ENCODE results near the gene GJD3. TPM values are rescaled to one million over a fixed set of nuclear protein-coding genes. Genes with fewer than 3 reads are reported as not detected.

Gene GJD3
- total and polyA plus RNA-seq, 9 of the 15 experiments (the other 6 are each of a cell fraction or from before 2014, with no cell fraction given): 0.17 to 0.38 TPM; not detected in 7

- TF ChIP-seq ARID3B (CRISPR knock-in tag; IDR thresholded peaks at IDR 0.05; ENCODE audit: borderline replicate concordance): no peak
- TF ChIP-seq ZFX (CRISPR knock-in tag; IDR thresholded peaks at IDR 0.05): no peak
Observed at GRCh38 chr17:40343219-40344119, 21.1 kb downstream of the GJD3 start (continued).

GRCh38 chr17:40342504-40343218 lies 21.9 kb downstream of the GJD3 start:
- no TSS peak for BruUV-seq (replicated peaks)
- in situ Hi-C loops (cut with MboI): no loop called here
- peak overlapping the region; percentile 83 for H3K4me2 ChIP-seq (ENCODE audit: insufficient read depth, low read length)
- TF ChIP-seq MCM3 (IDR thresholded peaks at IDR 0.05) (no peak), ETV6 (IDR thresholded peaks at IDR 0.05; ENCODE audit: borderline replicate concordance in 1 of 2, low read depth in 2 of 2, low read length in 1 of 2) (no peak), ETV6 (CRISPR knock-in tag; IDR thresholded peaks at IDR 0.05; ENCODE audit: borderline replicate concordance) (no peak), E2F1 (CRISPR knock-in tag; IDR thresholded peaks at IDR 0.05) (no peak), HMGXB4 (CRISPR knock-in tag; IDR thresholded peaks at IDR 0.05) (no peak), SIN3A (IDR thresholded peaks at IDR 0.05; ENCODE audit: borderline replicate concordance in 2 of 2, control insufficient read depth in 1 of 2, low read depth in 2 of 2, low read length in 2 of 2) (0 out of 4 replicates have a peak, but pooled peaks of 1 of the 2 experiments have one; percentile 38), BCL6 (CRISPR knock-in tag; IDR thresholded peaks at IDR 0.05) (no peak), FOXP1 (CRISPR knock-in tag; IDR thresholded peaks at IDR 0.05) (no peak), DMBX1 (CRISPR knock-in tag; IDR thresholded peaks at IDR 0.05; ENCODE audit: borderline replicate concordance) (no peak)

More at GRCh38 chr17:40342504-40343218, 21.9 kb downstream of the GJD3 start:
- ChIA-PET POLR2A (interaction anchor here (0.5 to 1.1 kb wide), 3 partner anchors 14 to 36 kb away, joined by 3 to 5 read pairs (median 4); no protein-coding TSS in a partner anchor), CTCF (ENCODE audit: low intra/inter-chr PET ratio) (no interaction called here)
- peak overlapping the region; percentile 91; the same call in 2 of the 3 replicates for H3K27ac ChIP-seq (ENCODE audit: extremely low read depth, low read depth, low read length)
- FAIRE-seq (no peak), DNase-seq (ENCODE audit: extremely low read depth in 1 of 4, low spot score in 3 of 4) (no peak), ATAC-seq (no peak)
- 27% methylated on average over 20 of the region's 38 CpGs for WGBS (ENCODE audit: insufficient coverage, low coverage, missing lambda C conversion rate)
- peaks cover 26% of the 10 kb centered on the region; the same call in 2 of the 3 replicates for H3K36me3 ChIP-seq (ENCODE audit: control insufficient read depth, insufficient read depth, low read length)
- peak overlapping the region; percentile 25; the same call in 1 of the 2 replicates for H2AFZ ChIP-seq (ENCODE audit: low read depth, low read length)
- peaks cover 55% of the 10 kb centered on the region for H3K79me2 ChIP-seq (ENCODE audit: control insufficient read depth, insufficient read depth, low read length)
- no peaks in the 10 kb centered on the region for H3K9me3 ChIP-seq (replicated peaks; ENCODE audit: control insufficient read depth, insufficient read depth, low read depth, low read length)
- H4K20me1 ChIP-seq (replicated peaks; ENCODE audit: control insufficient read depth, insufficient read depth, low read length): no peaks in the 10 kb centered on the region; the same call in 1 of the 2 replicates
- H3K9me1 ChIP-seq (ENCODE audit: control insufficient read depth, insufficient read depth, low read length): no peaks in the 10 kb centered on the region
- intact Hi-C loops (cut with micrococcal nuclease): loop anchor here (5.0 kb wide), 1 partner anchor 35 kb away; the partner anchor contains the start of gene RARA
- no peaks in the 10 kb centered on the region for H3K27me3 ChIP-seq (ENCODE audit: control insufficient read depth in 2 of 2, insufficient read depth in 2 of 2, low read length in 2 of 2)
- H3K4me3 ChIP-seq: peak overlapping the region; percentile 60
- H3K9ac ChIP-seq (ENCODE audit: insufficient read depth in 1 of 2, low read depth in 2 of 2, low read length in 2 of 2): peak overlapping the region; percentile 70 to 89
- H3K4me1 ChIP-seq (replicated peaks in 1 of 2; ENCODE audit: control insufficient read depth in 2 of 2, insufficient read depth in 2 of 2, low read length in 2 of 2): peaks cover 48 to 64% of the 10 kb centered on the region in 2 experiments

All from K562 (cell line).